WERI-Rb-1 (cell line): ENCODE data around the gene MORF4L2.
"Not testable (repeated sequence)": the region's sequence is repeated elsewhere in the genome, so short reads cannot be mapped to it uniquely, and the experiment has no call there.

ENCODE experiments used
- DNase-seq: peaks from one replicate; pipeline ENCODE4 v3.0.0-alpha.2; 2020
- H3K27ac ChIP-seq: fragments of 250-450 bp; sonication (Bioruptor Pico); 2 replicates; pipeline ENCODE4 v1.5.1; 2020; ENCODE audit warnings: mild to moderate bottlenecking, moderate library complexity
- H3K27me3 ChIP-seq: fragments of 250-450 bp; sonication (Bioruptor Pico); 2 replicates; pipeline ENCODE4 v1.5.1; 2021; ENCODE audit warnings: mild to moderate bottlenecking, low read depth, moderate library complexity; ENCODE audit not compliant: insufficient read depth, severe bottlenecking
- H3K36me3 ChIP-seq: fragments of 250-450 bp; sonication (Bioruptor Pico); 2 replicates; pipeline ENCODE4 v1.5.1; 2020; ENCODE audit warnings: mild to moderate bottlenecking, moderate library complexity
- H3K4me3 ChIP-seq: 2 replicates; pipeline ENCODE4 v1.5.1; 2011; ENCODE audit warnings: low read depth, mild to moderate bottlenecking, control low read depth, low read length
- H3K9me3 ChIP-seq: fragments of 250-450 bp; sonication (Bioruptor Pico); 2 replicates; pipeline ENCODE4 v1.5.1; 2021; ENCODE audit warnings: mild to moderate bottlenecking, moderate library complexity; ENCODE audit not compliant: severe bottlenecking
- CTCF ChIP-seq: IDR thresholded peaks from 2 replicates; pipeline ENCODE4 v1.5.1; 2011; ENCODE audit warnings: low read depth, mild to moderate bottlenecking, control low read depth, inconsistent platforms, low read length

Gene MORF4L2

GRCh38 chrX:103674531-103675454, 11.7 kb downstream of the MORF4L2 start:
- Histone ChIP-seq H3K36me3 (peaks cover 22% of the 10 kb centered on the region), H3K27ac (no peak overlapping the region), H3K9me3 (no peaks in the 10 kb centered on the region), H3K27me3 (no peaks in the 10 kb centered on the region), H3K4me3 (no peak overlapping the region)
- DNase-seq = no peak
- TF ChIP-seq CTCF = no peak

GRCh38 chrX:103669745-103670144, 16.8 kb downstream of the MORF4L2 start:
- no peaks in the 10 kb centered on the region for H3K9me3 ChIP-seq
- TF ChIP-seq CTCF = no peak
- H3K4me3 ChIP-seq = no peak overlapping the region
- no peaks in the 10 kb centered on the region for H3K36me3 ChIP-seq
- H3K27me3 ChIP-seq = no peaks in the 10 kb centered on the region
- no peak for DNase-seq
- H3K27ac ChIP-seq = no peak overlapping the region

GRCh38 chrX:103666202-103667107, 20.0 kb downstream of the MORF4L2 start:
- no peak overlapping the region for H3K4me3 ChIP-seq
- no peak for TF ChIP-seq CTCF
- no peaks in the 10 kb centered on the region for H3K9me3 ChIP-seq
- DNase-seq = no peak
- no peak overlapping the region for H3K27ac ChIP-seq
- peaks cover 11% of the 10 kb centered on the region for H3K27me3 ChIP-seq
- no peaks in the 10 kb centered on the region for H3K36me3 ChIP-seq

- H3K9me3 ChIP-seq = no peaks in the 10 kb centered on the region
- no peaks in the 10 kb centered on the region for H3K36me3 ChIP-seq
- H3K27me3 ChIP-seq = peaks cover 11% of the 10 kb centered on the region
- no peak for DNase-seq
- no peak overlapping the region for H3K4me3 ChIP-seq
- TF ChIP-seq CTCF = no peak
- no peak overlapping the region for H3K27ac ChIP-seq
These were observed 22.3 kb downstream of the MORF4L2 start for GRCh38 chrX:103663981-103664762.

- DNase-seq, H3K4me3 ChIP-seq, H3K36me3 ChIP-seq, H3K27ac ChIP-seq, H3K9me3 ChIP-seq: not testable (repeated sequence)
- peaks cover 11% of the 10 kb centered on the region for H3K27me3 ChIP-seq
These were observed 27.0 kb downstream of the MORF4L2 start for GRCh38 chrX:103659460-103659859.
